CD4-positive, alpha-beta T cell treated with Interleukin-6 at 100 ng/mL for 8 hours (primary cell): ENCODE results near the gene C3orf52.

Source experiments
- DNase-seq: peaks from one replicate; pipeline ENCODE4 v3.0.0-alpha.2; 2020; ENCODE audit warnings: mixed read lengths, low spot score

C3orf52 gene

DNA sequence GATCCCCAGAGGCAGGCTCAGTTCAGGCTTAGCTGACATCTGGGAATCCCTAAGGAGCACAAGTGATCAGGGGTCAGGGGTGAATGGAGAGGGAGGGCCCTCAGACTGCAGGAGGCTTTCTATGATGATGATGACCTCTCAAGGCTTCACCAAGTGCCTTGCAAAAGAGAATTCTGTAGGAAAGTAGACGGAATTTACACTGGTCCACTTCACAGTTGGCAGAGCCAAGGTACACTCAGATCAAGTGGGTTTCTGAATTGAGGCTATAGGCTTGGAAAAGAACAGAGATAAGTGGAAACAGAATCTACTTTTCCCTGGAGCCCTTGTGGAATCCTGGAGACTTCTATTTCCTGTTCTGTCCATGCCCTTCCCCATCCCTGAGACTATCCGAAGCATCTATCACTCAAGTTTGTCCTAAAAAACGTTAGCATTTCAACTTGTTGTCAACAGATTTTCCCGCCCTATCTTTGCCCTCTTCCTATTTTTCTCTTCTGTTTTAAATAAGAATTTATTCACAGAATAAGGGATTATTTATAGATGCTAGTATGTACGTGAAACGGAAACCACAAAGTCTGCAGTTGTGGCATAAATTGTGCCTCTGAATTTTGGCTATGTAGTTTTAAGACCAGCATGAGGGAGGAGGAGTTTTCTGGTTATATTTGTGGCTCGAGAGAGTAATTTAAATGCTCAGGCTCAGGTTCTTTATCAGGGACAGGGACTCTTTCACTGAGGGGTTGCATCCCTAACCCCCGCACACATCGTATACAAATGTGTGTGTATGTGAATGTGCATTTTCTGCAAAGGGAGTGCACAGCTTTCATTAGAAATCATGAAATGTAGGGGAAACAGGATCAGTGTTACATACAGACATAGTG lies 34.0 kb downstream of the C3orf52 start:
- DNase-seq, result peak; percentile 24

DNA sequence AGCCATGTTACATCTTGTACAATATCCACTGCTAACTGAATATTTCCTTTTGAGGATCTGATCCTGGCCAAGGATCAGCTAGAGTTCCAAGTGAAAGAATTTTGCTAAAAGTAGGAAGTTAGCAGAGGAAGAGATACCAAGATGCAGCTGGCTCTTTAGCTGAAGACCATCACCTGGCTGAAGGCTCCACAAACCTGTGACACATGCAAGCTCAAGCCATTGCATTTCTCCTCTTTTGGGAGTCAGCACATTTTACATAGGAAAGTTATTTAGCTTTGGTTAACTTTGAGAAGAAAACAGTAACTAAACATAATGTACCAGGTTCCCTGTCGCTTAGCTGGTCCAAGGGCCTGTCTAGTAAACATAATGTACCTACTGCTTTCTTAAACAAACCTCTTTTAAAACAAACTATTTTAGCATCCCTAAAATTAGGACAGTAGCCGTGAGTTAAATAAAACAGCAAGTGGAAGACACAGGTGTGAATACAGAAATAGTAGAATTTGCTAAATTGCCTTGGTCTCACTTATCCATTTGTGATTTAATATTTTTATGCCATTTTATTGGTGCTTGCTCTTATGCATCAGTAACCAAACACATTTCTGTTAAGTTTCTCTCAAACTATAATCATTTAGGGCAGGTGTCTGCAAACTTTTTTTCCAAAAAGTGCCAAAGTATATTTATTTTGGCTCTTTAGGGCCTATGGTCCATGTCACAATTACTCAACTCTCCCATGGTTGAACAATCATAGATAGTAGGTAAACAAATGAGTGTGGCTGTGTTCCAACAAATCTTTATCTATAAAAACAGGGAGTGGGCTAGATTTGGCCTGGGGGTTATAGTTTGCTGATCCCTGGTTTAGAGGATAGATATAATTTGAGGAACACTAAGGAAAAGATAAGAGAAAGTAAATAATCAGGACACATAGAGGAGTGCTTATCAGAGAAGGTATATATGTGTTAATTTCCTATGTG lies 35.7 kb downstream of the C3orf52 start:
- no peak for DNase-seq

DNA sequence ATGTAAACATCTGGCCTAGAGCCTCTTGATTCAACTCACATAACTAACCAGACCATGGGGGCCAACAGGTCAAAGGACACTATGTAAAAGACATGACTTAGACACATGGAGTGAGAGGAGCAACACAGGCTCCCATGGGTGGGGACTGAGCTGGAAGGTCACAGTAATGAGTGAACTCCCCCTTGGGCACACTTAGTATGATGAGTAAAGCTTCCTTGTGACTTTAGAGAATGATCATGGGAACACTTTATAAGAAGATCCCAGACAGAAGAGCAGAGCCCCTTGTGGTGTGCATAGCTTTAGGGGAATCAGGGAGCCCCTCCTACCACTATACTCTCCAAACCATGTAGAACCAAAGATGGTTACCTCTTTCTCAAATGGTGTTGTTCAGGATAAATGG lies 36.7 kb downstream of the C3orf52 start:
- DNase-seq, result no peak

DNA sequence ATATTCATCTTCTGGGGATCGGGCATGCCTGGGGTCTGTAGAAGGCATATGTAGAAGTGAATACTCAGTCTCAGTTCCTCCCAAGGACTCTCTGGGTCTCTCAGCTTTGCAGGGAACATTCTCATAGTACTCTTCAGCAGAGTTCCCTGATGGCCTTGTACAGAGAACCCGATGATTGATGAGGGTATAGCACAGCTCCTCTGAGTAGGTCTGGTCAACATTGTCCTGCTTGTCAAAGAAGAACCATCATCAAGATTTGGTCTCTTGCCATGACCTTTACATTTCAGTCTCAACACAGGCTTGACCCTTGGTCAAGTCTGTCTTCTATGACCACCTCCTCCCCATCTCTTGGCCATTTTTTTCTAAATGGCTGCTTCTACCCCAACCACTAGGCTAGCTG lies 37.4 kb downstream of the C3orf52 start:
- DNase-seq, result no peak

DNA sequence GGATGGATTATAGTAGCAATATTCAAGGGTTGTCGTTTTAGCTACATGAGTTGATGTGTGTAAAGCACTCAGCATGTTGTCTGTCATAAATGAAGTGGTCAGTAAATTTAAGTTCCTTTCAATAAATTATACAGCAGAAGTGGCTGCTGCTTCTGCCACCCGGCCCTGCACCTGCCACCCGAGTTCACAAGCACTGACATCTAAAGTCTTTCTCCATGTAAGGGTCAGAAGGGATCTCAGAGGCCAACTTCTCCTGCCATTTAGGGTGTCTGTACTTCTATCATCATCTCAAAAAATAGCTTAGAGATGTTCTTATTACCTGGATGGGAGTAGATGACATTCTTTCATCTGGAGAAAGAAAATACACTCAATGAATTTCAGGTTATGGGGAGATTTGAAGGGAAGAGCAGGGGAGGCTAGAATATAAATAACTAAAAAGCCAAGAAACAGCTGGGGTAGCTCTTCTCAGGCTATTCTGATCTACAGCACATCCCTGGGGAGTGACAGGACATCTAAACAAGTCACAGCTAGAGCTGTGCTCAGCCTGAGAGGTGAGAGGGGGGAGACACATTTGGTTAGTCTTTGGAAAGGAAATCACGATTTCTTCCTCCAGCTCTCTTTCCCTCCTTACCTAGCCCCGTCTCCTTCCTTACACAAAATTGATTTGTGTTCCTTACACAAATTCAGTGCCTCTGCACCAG lies 38.9 kb downstream of the C3orf52 start:
- no peak for DNase-seq

DNA sequence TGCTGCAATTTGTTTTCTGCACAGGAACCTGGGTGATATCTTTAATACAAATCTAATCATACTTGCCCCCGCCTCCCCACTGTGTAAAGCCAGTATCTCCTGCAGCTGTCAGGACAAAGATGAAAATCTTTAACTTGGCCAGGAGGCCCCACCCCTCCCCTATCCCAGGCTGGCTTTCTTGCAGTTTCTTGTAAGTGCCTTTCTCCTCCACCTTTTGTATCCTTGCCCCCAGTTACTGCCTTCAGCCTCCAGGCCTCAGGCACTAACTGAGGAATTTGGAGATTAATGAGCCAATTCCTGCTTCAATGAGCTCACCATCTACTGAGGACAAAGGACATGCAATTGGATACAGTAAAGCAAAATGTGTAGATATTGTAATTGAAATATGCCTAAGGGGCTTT lies 40.3 kb downstream of the C3orf52 start:
- no peak for DNase-seq

DNA sequence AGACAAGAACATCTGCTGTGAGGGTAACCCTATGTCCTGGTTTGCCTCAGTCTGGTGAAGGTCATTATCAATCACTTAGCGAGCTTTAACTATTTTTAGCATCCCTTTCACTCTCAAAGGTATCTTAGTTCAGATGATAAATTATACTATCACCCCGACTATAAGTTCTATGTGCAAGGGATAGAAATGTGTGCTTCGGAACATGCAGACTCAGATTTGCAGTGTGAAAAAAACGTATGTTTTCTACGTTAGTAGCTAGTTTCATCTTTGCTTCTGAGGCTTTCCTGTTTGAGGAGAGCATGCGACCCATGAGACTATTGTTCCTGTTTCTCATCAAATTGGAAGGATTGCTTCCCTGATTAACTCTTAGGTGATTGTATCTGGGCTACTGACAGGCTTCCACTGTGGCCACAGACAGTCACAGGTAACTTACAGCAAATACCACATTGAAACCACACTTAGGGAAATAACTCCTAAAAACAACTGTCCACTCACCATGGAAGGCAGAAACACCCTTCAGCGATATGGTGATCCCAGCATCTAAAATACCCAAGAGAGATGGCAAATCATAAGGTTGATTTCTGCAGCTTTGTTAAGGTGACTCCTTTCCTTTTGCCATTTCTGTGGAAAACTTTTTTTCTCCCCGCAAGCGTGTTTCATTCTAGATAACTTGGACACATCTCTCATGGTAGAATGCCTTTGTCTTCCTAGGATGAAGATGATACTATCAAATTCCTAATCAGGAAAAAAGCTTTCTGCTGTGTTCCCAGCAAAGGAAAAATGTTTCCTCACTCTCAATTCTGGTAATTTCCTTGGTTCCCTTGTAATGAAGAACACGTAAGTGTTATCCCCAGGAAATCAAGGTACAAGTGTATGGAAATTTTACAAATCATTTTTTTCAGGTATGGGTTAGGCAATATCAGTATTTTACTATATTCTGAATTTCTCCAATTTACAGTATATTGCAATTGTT lies 41.6 kb downstream of the C3orf52 start:
- no peak for DNase-seq

DNA sequence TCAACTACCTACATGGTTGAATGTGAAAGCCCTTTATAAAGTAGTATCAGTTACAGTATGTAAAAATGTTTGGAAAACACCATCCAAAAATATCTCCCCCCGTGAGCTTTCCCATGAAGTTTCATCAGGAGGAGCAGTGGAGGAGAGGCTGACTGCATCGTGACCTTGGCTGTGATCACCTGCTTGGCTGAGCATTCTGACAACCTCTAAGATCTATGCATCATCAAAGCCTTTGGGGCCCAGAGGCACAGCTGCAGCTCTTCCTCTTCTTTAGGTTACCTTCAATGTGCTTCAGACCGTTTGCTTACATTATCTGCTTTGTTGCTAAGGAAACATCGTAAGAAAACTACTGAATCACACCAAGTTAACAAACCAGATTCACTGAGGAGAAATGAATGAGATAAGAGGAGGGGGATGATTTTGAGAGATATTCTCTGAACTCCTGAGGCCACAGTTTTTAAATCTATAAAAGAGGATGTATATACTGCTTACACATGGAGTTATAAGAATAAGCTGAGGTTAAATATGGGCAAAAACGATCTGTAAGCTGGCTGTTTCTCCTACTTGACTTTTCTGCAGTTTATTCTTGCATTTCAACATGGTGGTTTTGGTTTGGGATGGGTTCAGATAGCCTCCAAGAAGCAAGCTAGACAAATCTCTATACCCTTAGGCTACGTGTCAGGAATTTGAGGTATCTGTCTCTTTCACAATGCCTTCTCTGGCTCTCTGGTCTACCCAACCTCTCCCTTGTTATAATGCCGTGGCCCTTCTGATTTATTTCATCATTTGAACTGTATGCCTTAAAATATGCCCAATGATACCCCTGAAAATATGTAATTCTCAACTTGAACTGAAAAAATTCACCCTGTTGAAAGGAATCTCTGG lies 42.9 kb downstream of the C3orf52 start:
- peak; percentile 77 for DNase-seq

DNA sequence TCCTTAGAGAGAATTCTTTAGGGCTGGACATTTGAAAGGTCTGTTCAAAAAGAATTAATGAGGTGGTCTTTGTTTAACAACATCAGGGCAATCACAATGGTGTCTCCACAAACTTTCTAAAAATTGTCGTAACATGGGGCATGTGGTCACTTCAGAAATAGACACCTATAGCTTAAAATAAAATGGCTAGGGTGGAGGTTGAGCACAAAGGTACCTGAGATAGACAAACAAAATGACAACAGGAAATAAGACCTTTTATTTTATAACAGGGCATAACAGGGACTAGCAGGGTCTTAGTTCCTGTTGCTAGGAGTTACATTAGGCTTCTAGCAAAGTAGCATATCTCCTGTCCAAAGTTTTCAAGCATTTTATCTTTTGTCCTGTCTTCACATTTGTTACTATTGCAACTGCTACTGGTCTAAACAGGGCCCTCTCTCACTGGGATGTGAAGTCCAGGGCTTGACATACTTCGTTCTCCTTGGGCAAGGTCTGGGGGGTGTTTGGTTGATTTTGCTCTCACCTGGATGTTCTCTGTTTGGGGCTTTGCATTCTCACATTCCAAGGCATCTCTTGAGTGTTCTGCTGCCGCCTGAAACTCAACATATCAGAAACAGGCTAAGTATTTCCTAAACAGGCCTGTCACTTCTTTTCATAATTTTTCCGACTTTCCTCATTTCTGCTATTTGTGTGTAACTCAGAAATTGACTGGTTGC lies 43.9 kb downstream of the C3orf52 start:
- DNase-seq, result no peak

DNA sequence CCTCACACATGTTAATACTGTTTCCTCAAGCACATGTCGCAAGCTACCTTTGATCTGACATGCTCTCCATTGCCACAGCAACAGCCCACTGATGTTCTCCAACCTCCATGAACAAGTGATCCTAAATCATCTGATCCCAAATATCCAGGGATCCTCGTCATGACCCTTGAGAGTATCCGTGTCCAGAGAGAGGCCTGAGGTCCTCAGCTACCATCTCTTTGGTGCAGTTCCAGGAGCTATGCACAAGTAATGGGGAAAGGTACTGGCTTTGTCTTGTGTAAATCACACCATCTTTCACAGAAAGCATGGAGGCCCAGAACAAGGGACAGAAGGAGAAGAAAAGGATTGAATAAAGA lies 44.4 kb downstream of the C3orf52 start:
- no peak for DNase-seq

DNA sequence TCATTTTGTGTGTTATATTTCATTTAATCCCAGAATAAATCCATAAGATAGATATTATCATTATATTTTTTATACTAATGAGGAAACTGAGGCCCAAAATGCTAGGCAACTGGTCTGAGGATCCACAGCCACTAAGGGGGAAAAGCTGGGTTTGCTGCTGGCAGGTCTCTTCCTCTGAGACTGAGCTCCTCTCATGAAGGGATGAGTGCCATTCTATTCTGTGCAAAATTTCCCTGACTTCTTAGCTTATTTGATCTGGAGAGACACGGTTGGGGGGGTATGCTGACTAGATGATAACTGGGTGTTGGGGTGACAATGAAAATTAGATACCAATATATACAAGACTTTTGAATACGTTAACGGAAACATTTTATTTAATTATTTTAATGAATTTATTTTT lies 44.9 kb downstream of the C3orf52 start:
- DNase-seq, result no peak

DNA sequence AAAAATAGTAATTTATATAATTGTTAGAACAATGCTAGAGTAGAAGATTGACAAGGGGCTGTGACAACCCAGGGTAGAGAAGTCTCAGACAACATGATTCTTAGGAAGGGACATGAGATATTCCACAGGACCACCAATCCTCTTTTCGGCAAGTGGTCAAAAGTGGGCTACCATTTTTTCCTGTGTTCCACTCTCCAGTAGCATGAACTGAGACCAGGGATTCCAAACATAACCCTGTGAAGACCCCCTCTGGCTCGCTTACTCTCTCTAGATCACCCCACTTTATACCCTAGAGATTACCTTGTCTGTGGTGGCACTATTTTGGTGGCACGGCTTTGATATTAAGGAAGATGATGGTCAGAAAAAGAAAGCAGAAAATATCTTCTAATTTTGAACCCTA lies 45.9 kb downstream of the C3orf52 start:
- no peak for DNase-seq

DNA sequence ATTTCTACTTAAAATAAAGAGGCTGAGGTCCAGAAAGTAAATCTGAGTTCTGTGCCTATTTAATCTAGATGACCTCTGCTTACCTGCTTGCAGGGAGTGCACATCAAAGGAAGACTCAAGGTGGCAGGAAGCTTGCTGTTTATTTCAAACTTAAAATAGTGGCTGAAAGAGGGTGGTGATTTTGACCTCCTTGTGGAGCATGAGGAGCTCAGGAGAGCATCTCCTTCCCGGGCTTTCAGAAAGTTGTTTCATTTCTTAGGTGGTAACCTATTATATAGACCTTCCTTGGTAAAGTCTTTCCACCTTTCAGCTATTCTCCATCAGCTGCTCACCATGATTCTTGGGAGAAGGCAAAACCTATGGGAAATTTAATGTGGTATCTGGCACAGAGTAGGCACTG lies 46.4 kb downstream of the C3orf52 start:
- DNase-seq, result peak; percentile 13

DNA sequence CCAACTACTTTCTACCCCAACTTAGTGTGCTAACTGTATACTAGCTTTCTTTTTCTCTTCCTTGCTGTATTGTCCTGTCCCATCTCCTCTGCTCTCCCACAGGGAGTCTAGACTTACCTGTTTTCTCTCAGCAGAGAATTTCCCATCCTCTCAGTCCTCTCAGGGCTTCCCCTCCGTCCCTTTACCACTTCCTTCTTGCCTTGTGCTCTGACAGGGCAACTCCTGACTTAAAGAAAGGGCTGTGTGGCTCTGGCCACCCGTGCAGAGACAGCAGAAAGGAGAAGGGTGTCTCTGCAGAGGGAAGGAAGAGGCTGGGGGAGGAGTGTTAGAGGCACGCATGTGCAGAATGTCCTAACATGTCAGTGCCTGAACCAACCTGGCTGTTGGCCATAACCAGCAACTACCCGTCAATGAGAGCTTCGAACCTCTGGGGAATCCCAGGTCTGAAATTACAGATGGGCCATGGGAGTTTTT lies 46.8 kb downstream of the C3orf52 start, which contains the start of gene GCSAM:
Gene GCSAM (minus strand): TSS at position 274 of the 474 bp plus-strand sequence. CDS start 128 bp downstream, at position 146.
- DNase-seq, result peak; percentile 79

DNA sequence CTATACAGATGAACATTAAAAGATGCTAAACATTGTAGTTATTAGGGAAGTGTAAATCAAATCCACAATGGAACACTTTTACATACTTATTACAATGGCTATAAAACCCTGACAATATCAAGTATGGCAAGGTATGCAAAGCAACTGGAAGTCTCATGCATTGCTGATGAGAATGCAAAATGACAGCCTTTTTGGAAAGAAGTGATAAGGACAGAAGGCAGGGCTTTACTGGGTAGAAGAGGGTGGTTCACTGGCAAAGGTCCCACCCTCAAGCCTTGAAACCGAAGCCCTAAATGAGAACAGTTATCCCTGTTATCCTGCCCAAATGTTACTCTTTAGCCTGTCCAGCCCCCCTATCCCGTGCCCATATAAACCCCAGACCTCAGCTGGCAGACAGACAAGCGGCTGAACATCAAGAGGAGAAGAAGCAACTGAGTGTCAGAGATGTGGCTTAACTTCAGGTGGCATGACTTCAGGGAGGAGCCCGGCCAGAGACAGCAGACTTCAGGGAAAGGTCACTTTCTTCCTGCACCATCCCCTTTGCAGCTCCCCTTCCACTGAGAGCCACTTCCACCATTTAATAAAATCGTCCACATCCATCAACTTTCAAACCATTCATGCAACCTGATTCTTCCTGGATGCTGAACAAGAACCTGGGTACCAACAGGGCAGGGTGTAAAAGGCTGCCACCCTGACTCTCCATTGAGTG lies 47.6 kb downstream of the C3orf52 start:
- no peak for DNase-seq

DNA sequence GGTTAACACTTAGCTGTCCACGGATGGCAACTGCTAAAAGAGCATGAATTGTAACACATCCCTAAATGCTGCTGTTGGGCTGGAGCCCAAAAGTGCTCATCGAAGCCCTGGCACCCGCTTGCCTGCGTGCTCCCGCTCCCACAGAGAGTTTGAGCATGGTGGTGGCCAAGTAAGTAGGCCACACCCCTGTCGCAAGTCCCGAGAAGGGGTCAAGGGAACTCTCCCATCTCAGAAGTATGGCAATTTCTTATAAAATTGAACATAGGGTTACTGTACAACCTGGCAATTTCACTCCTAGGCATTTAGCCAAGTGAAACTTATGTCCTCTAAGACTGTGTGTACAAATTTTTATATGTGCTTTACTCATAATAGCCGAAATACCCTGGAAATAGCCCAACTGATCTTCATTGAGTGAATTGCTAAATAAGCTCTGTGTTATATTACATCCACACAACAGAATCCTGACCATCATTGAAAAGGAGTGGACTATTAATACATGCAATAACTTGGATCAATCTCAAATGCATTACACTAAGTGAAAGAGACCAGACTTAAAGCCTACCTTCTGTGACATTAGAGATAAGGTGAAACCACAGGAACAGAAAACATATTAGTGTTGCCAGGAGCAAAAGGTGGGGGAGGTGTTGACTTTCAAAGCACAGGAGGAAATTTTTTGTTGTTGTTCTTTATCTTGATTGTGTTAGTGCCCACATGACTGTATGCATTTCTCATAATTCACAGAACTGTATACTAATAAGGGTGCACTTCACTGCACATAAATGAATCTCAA lies 48.3 kb downstream of the C3orf52 start:
- peak; percentile 42 for DNase-seq

DNA sequence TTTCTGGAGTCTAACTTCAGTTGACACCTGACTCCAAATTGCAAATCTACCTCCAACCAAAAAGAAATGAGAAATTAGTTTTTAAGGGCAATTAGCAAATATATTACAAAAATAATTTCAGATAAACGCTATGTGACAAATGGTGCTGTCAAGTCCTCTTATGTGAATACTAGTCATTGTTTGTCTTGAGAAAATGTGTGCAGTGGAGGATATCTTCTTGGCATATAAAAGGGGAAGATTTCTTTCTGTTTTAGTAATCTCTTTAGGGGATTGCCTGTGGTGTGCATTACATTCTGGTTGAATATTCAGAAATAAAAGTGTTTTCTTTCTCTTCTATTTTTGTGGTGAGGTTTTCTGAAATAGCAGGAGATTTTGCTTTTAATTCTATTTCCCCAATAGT lies 49.9 kb downstream of the C3orf52 start:
- no peak for DNase-seq
